ENCODE results near the gene SDK1. TPM values are rescaled to one million over a fixed set of nuclear protein-coding genes. Genes with fewer than 3 reads are reported as not detected.
"Not testable (repeated sequence)": the region's sequence is repeated elsewhere in the genome, so short reads cannot be mapped to it uniquely, and the experiment has no call there.

The SDK1 gene
- total RNA-seq, 1 donor from 2014 or later: 16.7 TPM

- no peaks in the 10 kb centered on the region for H3K27me3 ChIP-seq
- H3K36me3 ChIP-seq: no peaks in the 10 kb centered on the region
- no peak overlapping the region for H3K27ac ChIP-seq
- H3K9me3 ChIP-seq: peaks cover 4% of the 10 kb centered on the region
- intact Hi-C loops (cut with DNase I): no loop called here
- no peak for TF ChIP-seq POLR2A (IDR thresholded peaks at IDR 0.05)
- no peak for TF ChIP-seq CTCF (IDR thresholded peaks at IDR 0.05)
- no peak for TF ChIP-seq POLR2AphosphoS5 (IDR thresholded peaks at IDR 0.05; ENCODE audit: insufficient read depth in 1 of 2, low read depth in 1 of 2)
- no peak overlapping the region for H3K4me3 ChIP-seq
- no peaks in the 10 kb centered on the region for H3K4me1 ChIP-seq
- DNase-seq (ENCODE audit: extremely low spot score in 2 of 2): no peak
Measured at GRCh38 chr7:3705258-3705657, 404.2 kb downstream of the SDK1 start.

- H3K27ac ChIP-seq; intact Hi-C loops (cut with DNase I); H3K36me3 ChIP-seq; DNase-seq (ENCODE audit: extremely low spot score in 2 of 2); H3K4me3 ChIP-seq; H3K9me3 ChIP-seq; H3K4me1 ChIP-seq; H3K27me3 ChIP-seq: not testable (repeated sequence)
Measured at GRCh38 chr7:3706091-3706490, 405.0 kb downstream of the SDK1 start.

GRCh38 chr7:3710122-3710521, 409.1 kb downstream of the SDK1 start:
- DNase-seq (ENCODE audit: extremely low spot score in 2 of 2): no peak
- Histone ChIP-seq H3K4me1 (no peaks in the 10 kb centered on the region), H3K9me3 (no peaks in the 10 kb centered on the region), H3K27me3 (no peaks in the 10 kb centered on the region), H3K36me3 (no peaks in the 10 kb centered on the region), H3K27ac (no peak overlapping the region), H3K4me3 (no peak overlapping the region)
- TF ChIP-seq POLR2A (IDR thresholded peaks at IDR 0.05) (no peak), POLR2AphosphoS5 (IDR thresholded peaks at IDR 0.05; ENCODE audit: insufficient read depth in 1 of 2, low read depth in 1 of 2) (no peak), CTCF (IDR thresholded peaks at IDR 0.05) (no peak)
- intact Hi-C loops (cut with DNase I): no loop called here

- TF ChIP-seq CTCF (IDR thresholded peaks at IDR 0.05): no peak
Measured at GRCh38 chr7:3710531-3710930, 409.5 kb downstream of the SDK1 start.

GRCh38 chr7:3712841-3713240, 411.8 kb downstream of the SDK1 start:
- no peak for TF ChIP-seq CTCF (IDR thresholded peaks at IDR 0.05)
- no peak for TF ChIP-seq POLR2AphosphoS5 (IDR thresholded peaks at IDR 0.05; ENCODE audit: insufficient read depth in 1 of 2, low read depth in 1 of 2)
- no peak for TF ChIP-seq POLR2A (IDR thresholded peaks at IDR 0.05)
- Histone ChIP-seq H3K4me3 (no peak overlapping the region), H3K9me3 (no peaks in the 10 kb centered on the region), H3K27ac (no peak overlapping the region), H3K36me3 (no peaks in the 10 kb centered on the region), H3K27me3 (no peaks in the 10 kb centered on the region), H3K4me1 (no peaks in the 10 kb centered on the region)
- no peak for DNase-seq (ENCODE audit: extremely low spot score in 2 of 2)
- intact Hi-C loops (cut with DNase I): no loop called here

More at GRCh38 chr7:3710531-3710930, 409.5 kb downstream of the SDK1 start:
- Histone ChIP-seq H3K4me1 (no peaks in the 10 kb centered on the region), H3K27me3 (no peaks in the 10 kb centered on the region), H3K36me3 (no peaks in the 10 kb centered on the region), H3K27ac (no peak overlapping the region), H3K4me3 (no peak overlapping the region), H3K9me3 (no peaks in the 10 kb centered on the region)
- intact Hi-C loops (cut with DNase I): no loop called here
- no peak for DNase-seq (ENCODE audit: extremely low spot score in 2 of 2)

GRCh38 chr7:3721422-3721821, 420.4 kb downstream of the SDK1 start:
- H3K9me3 ChIP-seq: no peaks in the 10 kb centered on the region
- no peak overlapping the region for H3K27ac ChIP-seq
- no peak overlapping the region for H3K4me3 ChIP-seq
- H3K27me3 ChIP-seq: no peaks in the 10 kb centered on the region
- no peak for TF ChIP-seq POLR2A (IDR thresholded peaks at IDR 0.05)
- TF ChIP-seq POLR2AphosphoS5 (IDR thresholded peaks at IDR 0.05; ENCODE audit: insufficient read depth in 1 of 2, low read depth in 1 of 2): no peak
- TF ChIP-seq CTCF (IDR thresholded peaks at IDR 0.05): no peak
- DNase-seq (ENCODE audit: extremely low spot score in 2 of 2): no peak
- H3K36me3 ChIP-seq: no peaks in the 10 kb centered on the region
- intact Hi-C loops (cut with DNase I): no loop called here
- no peaks in the 10 kb centered on the region for H3K4me1 ChIP-seq

Data from vagina (tissue), 2 donors.